HG02884 (cell line): ENCODE data around the gene AP4M1.

Experiments used
- ATAC-seq: cut with Tn5 transposase; IDR thresholded peaks from one replicate; pipeline ENCODE4 v1.9.1; 2021; ENCODE audit warnings: mild to moderate bottlenecking, moderate library complexity; ENCODE audit not compliant: unreplicated experiment

Gene AP4M1

GRCh38 chr7:100085515-100085914 lies 15.9 kb upstream of the AP4M1 start:
- ATAC-seq = no peak

GRCh38 chr7:100087055-100087750 lies 14.2 kb upstream of the AP4M1 start:
- no peak for ATAC-seq

DNA sequence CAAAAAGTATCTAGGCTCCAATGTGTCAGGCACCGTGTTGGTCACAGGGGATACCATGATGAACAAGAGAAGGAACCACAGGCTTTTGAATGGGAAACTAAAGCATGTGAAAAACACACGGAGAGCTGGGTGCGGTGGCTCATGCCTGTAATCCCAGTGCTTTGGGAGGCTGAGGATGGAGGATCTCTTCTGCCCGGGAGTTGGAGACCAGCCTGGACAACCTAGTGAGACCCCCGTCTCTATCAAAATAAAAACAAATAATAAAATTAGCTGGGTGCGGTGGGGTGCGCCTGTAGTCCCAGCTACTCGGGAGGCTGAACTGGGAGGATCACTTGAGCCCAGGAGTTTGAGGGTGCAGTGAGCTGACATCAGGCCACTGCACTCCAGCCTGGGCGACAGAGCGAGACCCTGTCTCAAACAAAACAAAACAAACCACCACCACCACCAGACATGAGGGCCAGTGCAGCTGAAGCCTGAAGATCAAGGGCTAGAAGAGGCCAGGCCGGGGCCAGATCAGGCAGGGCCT lies 13.3 kb upstream of the AP4M1 start:
- ATAC-seq = no peak

- ATAC-seq = peak; percentile 50
These were observed 12.6 kb upstream of the AP4M1 start, which contains the start of gene COPS6 for GRCh38 chr7:100088621-100089457. COPS6 (plus strand) TSS chr7:100088969; CDS start chr7:100088991, 22 bp downstream.

GRCh38 chr7:100089458-100090196 lies 11.8 kb upstream of the AP4M1 start:
- no peak for ATAC-seq

- ATAC-seq = no peak
These were observed 10.7 kb upstream of the AP4M1 start for GRCh38 chr7:100090527-100091410.

- ATAC-seq = no peak
These were observed 9.8 kb upstream of the AP4M1 start for GRCh38 chr7:100091411-100092181.

DNA sequence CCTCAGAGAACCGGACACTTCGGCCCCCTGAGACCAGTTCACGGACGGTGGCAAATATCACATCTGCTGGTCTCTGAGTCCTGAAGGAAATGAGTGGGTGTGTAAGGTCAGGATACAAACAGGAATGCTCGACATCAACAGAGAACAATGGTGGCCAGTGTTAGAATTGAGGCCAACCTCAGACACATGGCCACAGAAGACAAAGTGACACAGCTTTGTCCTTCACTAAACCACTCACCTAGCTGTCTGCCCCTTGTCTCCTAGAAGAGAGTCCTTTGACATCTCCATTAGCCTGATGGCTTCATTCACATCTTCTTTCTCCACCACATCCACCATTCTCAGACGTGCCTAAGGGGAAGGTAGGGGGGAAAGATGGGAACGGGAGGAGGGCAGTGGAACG lies 8.4 kb upstream of the AP4M1 start:
- ATAC-seq = no peak

- ATAC-seq = no peak
These were observed 7.9 kb upstream of the AP4M1 start for GRCh38 chr7:100093498-100093897.

DNA sequence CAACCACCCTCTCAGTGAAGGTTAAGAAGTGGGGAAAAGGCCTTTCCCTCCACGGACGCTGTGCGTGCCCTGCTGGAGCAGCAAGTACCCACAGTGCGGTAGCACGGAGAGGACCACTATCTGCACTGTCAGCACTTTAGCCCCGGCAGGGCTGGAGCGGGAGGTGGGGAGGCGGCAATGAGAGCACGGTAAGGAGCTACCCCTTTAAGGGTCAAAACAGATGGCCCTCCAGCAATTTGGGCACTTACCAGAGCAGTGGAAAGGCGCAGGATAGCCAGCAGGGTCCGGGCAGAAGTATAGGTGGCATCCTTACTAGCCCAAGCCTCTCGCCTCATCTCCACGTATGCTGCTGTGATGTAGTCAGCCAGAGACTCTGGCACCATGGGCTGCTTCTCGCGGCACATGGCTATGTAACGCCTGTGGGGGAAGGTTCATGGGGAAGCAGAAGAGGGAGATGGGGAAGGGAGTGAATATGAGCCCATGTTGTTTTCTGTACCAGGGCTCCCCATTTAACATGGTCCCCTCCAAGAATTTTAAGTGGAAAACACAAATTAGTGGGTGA lies 7.4 kb upstream of the AP4M1 start:
- ATAC-seq = no peak

DNA sequence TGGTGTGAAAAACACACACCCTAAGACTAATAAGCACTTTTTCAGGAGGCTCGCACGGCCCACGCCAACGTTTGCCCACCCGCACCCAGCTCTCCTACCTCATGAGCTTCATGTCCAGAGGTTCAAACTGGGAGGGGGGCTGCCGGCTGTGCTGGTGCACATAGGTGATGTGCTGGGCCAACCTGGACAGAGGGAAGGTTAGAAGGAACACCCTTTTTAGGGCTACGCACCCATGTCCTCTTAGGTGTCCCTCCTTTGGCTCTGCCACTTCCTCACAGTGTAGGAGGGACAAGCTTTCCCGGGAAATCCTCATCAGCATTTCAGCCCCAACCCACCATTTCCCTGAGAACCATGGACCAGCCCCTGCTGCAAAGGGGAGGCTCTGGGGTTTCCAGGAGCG lies 6.2 kb upstream of the AP4M1 start:
- ATAC-seq = no peak

- no peak for ATAC-seq
These were observed 5.7 kb upstream of the AP4M1 start for GRCh38 chr7:100095704-100096103.

- ATAC-seq = no peak
These were observed 2.5 kb upstream of the AP4M1 start for GRCh38 chr7:100098913-100099312.

DNA sequence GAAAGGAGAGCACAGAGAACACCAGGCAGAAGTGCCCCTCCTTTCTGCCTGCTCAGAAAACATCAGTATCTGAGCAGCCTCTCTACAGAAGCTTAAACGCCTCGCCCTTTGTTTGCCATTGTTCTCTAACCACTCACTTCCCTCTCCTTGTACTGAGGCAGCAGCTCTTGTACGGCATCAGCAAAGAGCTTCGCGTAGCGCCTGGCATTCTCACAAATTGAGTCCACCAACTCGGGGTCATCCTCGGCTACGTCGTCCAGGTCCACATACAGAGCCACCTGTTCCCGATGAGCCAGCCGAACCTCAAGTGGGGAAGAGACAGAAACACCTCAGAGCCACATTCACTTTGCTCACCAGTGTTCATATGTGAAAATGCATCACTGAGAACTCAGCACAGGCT lies 2.0 kb upstream of the AP4M1 start:
- no peak for ATAC-seq

- ATAC-seq = peak; percentile 69
These were observed 925 bp upstream of the AP4M1 start for GRCh38 chr7:100100420-100101015.

GRCh38 chr7:100102950-100103840 lies 1.8 kb downstream of the AP4M1 start:
- ATAC-seq = no peak

- ATAC-seq = no peak
These were observed 4.1 kb downstream of the AP4M1 start for GRCh38 chr7:100105534-100105933.

DNA sequence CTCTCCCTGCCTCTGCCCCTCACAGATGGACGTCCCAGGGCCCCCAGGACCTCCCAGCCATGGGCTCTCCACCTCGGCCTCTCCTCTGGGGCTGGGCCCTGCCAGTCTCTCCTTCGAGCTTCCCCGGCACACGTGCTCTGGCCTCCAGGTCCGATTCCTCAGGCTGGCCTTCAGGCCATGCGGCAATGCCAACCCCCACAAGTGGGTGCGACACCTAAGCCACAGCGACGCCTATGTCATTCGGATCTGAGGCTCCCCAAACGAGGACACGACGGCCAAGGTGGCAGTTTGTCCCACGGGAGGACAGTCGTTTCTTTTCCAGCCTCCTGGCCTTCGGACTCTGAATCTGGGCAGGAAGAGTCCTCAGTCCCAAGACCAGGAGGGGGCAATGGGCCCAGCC lies 5.2 kb downstream of the AP4M1 start:
- no peak for ATAC-seq
